Activated CD4-positive, CD25-positive, alpha-beta regulatory T cell treated with anti-CD3 and anti-CD28 coated beads, Interleukin-2, amount 50 U/mL, for 16 hours (primary cell): ENCODE data around the gene SLC26A5.
"Not testable (repeated sequence)": the region's sequence is repeated elsewhere in the genome, so short reads cannot be mapped to it uniquely, and the experiment has no call there.

Experiments used
- DNase-seq: peaks from one replicate; pipeline ENCODE4 v3.0.0-alpha.2; 2020; ENCODE audit warnings: low read depth, low spot score

Gene SLC26A5, protein sequence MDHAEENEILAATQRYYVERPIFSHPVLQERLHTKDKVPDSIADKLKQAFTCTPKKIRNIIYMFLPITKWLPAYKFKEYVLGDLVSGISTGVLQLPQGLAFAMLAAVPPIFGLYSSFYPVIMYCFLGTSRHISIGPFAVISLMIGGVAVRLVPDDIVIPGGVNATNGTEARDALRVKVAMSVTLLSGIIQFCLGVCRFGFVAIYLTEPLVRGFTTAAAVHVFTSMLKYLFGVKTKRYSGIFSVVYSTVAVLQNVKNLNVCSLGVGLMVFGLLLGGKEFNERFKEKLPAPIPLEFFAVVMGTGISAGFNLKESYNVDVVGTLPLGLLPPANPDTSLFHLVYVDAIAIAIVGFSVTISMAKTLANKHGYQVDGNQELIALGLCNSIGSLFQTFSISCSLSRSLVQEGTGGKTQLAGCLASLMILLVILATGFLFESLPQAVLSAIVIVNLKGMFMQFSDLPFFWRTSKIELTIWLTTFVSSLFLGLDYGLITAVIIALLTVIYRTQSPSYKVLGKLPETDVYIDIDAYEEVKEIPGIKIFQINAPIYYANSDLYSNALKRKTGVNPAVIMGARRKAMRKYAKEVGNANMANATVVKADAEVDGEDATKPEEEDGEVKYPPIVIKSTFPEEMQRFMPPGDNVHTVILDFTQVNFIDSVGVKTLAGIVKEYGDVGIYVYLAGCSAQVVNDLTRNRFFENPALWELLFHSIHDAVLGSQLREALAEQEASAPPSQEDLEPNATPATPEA

GRCh38 chr7:103446049-103446520 lies at the start of gene SLC26A5:
Gene SLC26A5, minus strand, starts transcription at chr7:103446207. Its CDS starts 24,693 bp downstream, at chr7:103421514.
- DNase-seq, result no peak

- DNase-seq, result no peak
Measured at GRCh38 chr7:103487419-103487818, 41.4 kb upstream of the SLC26A5 start.

GRCh38 chr7:103486873-103487272 lies 40.9 kb upstream of the SLC26A5 start:
- DNase-seq, result not testable (repeated sequence)

DNA sequence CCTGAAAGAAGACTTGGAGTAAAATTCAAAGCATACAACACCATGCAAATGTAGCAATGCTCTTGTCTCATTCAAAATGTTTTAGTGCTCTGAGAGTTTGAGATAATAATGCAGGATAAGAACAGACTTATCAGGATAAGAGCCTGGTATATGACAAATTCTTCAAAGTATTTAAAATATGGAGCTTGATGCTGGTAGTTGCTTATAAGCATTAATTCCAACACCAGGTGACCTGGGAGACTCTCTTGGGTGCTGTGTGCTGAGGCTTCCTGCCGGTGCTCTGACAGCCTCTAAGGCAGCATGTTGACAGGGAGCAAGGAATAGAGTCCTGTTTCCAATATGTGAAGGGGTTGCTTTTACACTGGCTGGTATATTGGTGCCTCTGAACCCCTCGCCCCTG lies 34.8 kb upstream of the SLC26A5 start:
- no peak for DNase-seq

- DNase-seq, result no peak
Measured at GRCh38 chr7:103474956-103475355, 28.9 kb upstream of the SLC26A5 start.

DNA sequence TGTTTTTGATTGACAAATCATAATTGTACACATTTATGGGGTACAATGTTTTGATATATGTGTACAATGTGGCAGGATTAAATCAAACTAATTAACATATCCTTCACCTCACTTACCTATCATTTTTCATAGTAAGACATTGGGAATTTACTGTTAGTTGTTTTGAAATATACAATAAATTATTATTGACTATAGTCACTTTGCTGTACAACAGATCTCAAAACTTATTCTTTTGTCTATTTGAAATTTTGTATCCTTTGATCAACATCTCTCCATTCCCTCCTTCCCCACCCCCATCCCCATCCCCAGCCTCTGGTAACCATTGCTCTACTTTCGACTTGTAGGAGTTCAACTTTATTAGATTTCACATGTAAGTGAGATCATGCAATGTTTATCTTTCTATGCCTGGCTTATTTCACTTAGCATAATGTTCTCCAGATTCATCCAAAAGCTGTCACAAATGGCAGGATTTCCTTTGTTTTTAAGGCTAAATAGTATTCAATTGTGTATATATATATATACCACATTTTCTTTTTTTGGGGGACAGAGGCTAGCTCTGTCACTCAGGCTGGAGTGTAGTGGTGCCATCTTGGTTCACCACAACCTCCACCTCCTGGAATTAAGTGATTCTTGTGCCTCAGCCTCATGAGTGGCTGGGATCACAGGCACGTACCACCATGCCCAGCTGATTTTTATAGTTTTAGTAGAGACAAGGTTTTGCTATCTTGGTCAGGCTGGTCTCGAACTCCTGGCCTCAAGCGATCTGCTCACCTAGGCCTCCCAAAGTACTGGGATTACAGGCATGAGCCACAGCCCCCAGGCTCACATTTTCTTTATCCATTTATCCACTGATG lies 23.3 kb upstream of the SLC26A5 start:
- no peak for DNase-seq

GRCh38 chr7:103466814-103467213 lies 20.8 kb upstream of the SLC26A5 start:
- no peak for DNase-seq

- no peak for DNase-seq
Measured at GRCh38 chr7:103462358-103462757, 16.4 kb upstream of the SLC26A5 start.

GRCh38 chr7:103447073-103447960 lies 1.3 kb upstream of the SLC26A5 start:
- DNase-seq, result no peak

DNA sequence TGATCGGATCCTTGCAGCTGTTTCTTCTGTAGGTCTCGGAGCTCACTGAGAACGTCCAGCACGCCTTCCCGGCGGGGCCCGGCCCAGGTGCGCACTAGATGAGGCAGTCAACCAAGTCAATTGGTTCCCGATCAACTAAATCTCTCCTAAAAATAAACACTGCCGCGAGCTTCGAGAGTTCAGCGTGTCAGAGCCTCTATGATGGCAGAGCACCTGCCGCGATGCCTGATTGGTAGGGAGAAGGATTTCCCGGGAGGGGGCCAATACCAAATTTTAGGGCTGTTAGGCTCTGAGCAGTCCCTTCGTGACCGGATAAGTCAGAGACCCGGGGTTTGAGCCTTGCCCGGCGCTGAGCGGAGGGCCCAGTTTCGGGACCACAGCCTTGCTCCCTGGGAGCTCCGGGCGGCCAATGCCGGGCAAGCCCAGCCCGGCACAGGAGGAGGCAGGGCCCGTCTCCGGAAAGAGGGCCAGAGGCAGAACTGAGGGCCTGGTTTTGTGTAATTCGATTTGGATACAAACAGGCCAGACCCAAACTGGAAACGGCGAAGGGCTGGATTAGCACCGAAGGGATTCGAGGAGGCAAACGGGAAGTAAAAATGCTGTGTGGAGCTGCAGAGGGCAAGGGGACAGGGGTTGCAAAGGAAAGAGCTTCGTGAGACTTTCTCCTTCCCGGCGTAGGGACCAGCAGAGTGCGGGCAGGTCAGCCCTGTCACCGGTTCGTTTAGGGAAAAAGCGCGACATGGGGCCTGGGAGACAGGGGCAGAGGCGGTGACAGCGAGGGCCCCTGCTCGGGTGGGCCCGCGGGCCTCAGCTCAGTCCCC lies 569 bp downstream of the SLC26A5 start:
- no peak for DNase-seq

DNA sequence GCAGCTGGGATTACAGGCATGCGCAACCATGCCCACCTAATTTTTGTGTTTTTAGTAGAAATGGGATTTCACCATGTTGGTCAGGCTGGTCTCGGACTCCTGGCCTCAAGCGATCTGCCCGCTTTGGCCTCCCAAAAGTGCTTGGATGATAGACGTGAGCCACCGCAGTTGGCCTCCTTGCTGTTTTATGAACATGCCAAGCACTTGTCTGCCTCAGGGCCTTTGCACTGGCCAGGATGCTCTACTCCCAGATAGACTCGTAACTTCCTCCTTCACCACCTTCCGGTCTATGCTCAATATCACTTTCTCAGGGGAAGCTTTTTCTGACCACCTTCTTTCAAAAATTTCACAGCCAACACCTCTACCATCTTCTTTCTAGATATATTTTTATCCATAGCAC lies 6.3 kb downstream of the SLC26A5 start:
- DNase-seq, result no peak

DNA sequence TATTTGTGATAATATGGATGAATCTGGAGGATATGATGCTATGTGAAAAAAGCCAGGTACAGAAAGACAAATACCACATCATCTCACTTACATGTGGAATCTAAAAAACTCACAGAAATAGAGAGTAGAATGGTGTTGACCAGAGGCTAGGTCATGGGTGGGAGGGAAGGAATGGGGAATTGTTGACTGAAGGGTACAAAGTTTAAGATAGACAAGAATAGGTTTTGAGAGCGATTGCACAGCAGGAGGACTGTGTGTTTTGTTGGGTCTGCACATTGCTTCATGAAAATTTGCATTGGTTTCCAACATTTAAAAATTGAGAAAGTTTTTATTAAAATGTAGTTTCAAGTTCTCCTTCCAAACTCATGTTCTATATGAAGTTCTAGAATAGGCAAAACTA lies 8.4 kb downstream of the SLC26A5 start:
- no peak for DNase-seq

GRCh38 chr7:103432712-103433111 lies 13.3 kb downstream of the SLC26A5 start:
- no peak for DNase-seq

DNA sequence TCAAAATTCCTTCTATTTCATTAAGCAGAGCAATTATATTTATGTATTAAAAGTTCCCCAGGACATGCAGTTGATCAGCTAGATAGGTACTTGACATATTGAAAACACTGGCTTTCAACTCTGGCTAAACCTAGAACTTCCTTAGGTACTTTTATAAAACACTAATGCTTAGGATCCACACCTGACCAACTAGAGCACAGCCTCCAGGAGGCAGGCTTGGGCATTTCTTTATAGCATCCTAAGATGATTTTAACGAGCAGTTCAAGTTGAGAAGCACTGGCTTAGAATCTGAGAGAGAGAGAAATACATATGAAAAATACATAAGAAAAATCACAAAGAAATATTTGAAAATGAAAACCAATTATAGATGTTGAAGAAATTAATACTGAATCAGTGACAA lies 20.8 kb downstream of the SLC26A5 start:
- no peak for DNase-seq

DNA sequence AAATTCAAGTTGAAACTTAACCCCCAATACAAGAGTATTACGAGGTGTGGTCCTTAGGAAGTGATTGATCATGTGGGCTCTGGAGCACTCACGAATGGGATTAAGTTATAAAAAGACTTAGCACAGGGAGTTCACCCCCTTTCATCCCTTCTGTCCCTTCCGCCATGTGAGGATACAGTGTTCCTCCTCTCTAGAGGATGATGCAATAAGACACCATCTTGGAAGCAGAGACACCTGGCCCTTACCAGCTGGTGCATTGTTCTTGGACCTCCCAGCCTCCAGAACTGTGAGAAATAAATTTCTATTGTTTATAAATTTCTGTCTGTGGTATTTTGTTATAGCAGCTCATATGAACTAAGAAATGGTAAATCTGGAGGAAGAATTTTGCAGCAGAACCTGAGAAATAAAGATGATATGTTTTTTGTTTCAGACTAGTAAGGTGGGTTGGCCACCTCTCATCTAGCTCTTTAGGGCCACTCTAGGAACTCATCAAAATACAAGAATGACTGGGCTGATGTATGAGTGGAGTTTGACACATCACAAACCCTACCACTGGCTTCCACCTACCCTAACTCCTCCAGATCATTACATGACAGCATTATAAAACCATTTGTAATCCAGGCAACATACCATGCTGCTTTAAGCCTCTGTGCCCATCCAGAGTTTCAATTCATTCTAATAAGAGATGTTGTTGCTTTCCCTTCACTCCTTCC lies 22.4 kb downstream of the SLC26A5 start:
- DNase-seq, result no peak

DNA sequence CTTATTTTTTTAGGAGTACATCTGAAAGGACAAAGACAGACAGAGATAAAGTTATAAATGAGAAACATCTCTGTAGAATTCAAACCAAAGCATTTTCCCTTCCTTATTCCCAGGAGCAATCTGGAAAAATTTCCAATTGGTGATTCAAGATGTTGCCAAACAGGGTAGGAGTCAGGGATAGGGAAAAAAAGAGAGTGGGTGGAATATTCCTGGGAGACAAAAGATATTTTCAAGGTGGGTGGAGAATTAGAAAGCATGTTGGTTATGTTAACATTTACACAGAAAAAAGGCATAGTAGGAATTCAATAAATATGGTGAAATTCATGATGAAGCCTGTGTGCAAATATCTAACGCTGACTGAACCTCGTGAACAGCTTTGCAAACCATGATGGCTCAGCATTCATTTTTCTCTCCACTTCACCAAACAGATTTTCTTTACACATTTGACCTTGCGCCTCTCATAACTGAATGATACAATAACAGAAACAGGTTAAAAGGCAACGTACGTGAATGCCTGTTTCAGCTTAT lies 25.1 kb downstream of the SLC26A5 start:
- no peak for DNase-seq

GRCh38 chr7:103418241-103418640 lies 27.8 kb downstream of the SLC26A5 start:
- no peak for DNase-seq

- no peak for DNase-seq
Measured at GRCh38 chr7:103413407-103413806, 32.6 kb downstream of the SLC26A5 start.

DNA sequence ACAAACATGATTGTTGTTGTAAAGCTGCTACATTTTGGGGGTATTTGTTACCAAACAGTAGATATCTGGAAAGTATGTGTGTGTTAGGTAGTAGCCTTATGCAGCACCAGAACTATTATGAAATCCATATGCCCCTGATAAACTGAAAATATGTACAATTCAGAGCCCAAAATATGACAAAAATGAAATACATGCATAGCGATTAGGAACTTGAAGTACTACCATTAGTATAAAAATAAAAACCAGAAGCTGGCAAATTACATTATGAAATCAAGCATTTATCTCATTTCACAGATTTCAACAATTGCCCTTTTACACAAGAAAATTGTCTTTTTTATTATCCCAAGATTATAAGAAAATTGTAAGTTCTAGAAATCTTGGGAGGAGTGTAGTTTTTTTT lies 33.9 kb downstream of the SLC26A5 start:
- no peak for DNase-seq
